Fibroblast of skin of right biceps (primary cell): ENCODE results near the gene CTNND2.

Experiments
- DNase-seq: peaks from one replicate; pipeline ENCODE4 v3.0.0-alpha.2; 2013

Gene CTNND2, protein sequence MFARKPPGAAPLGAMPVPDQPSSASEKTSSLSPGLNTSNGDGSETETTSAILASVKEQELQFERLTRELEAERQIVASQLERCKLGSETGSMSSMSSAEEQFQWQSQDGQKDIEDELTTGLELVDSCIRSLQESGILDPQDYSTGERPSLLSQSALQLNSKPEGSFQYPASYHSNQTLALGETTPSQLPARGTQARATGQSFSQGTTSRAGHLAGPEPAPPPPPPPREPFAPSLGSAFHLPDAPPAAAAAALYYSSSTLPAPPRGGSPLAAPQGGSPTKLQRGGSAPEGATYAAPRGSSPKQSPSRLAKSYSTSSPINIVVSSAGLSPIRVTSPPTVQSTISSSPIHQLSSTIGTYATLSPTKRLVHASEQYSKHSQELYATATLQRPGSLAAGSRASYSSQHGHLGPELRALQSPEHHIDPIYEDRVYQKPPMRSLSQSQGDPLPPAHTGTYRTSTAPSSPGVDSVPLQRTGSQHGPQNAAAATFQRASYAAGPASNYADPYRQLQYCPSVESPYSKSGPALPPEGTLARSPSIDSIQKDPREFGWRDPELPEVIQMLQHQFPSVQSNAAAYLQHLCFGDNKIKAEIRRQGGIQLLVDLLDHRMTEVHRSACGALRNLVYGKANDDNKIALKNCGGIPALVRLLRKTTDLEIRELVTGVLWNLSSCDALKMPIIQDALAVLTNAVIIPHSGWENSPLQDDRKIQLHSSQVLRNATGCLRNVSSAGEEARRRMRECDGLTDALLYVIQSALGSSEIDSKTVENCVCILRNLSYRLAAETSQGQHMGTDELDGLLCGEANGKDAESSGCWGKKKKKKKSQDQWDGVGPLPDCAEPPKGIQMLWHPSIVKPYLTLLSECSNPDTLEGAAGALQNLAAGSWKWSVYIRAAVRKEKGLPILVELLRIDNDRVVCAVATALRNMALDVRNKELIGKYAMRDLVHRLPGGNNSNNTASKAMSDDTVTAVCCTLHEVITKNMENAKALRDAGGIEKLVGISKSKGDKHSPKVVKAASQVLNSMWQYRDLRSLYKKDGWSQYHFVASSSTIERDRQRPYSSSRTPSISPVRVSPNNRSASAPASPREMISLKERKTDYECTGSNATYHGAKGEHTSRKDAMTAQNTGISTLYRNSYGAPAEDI (N-terminal part only)

DNA sequence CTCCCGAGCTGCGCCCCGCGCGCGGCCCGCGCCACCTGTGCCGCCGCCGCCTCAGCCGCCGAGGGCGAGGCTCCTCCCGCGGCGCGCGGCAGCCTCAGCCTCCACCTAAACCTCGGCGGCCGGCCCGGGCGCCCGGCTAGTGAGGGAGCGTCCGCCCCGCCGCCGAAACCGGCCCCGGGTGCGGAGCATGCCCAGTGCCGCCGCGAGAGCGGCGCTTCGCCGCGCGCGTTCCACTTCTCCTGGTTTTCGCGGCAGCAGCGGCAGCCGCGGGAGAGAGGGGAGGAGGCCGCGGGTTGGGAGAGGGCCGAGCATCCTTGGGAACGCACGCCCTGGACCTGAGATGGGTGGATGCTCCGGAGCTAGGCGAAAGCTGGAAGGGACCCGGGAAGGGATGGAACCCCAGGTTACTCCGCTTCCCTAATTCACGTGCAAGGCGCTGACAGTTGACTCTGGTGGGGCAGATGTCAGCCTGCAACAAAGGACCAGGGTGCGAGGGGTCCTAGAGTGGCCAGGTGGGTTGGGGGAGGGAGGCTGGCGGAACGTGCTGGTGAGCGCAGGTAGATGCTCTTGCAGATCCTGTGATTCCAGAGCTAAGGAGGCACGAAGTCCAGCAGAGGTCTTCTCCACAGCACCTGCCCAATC is at the start of gene CTNND2:
TSS of gene CTNND2 (minus strand) at position 182 of the 642 bp plus-strand sequence. CDS start 593 bp downstream, outside the sequence.
- peak; percentile 25 for DNase-seq

DNA sequence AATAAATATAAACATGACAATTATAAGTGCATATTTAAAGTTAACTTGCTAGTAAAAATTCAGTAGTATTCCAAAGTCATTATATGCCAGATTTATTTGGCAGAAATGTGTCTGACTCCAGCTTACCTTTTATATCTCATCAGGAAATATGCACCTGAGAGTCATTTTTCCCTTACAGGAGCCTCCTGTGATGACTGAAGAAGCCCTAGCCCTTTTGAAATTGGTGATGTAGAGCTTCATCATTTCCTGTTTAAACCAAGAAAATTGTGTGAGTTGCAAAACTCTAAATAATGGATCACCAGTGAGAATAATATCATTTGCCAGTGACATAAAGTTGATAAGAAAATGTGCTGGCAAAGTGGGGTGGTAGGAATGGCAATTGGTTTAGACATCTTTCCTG is 42.1 kb upstream of the CTNND2 start:
- DNase-seq = no peak

DNA sequence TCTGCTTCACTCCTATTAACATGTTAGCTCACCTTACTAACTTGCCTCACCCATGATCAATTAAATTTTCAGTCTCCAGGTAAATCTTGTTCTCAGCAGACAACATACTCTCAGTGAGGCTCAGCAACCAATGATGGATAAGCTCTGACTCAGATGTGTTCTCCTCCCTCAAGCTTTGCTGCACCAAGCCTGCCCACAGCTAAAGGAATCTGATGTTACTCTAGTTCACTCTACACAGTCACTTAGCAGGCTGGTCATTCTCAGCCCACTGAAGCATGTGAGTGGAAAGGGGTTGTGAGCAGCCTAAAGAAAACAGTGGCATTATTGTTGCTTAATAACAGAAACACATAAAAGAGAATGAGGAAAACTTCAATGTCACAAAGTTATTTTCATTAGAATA is 37.3 kb upstream of the CTNND2 start:
- no peak for DNase-seq

DNA sequence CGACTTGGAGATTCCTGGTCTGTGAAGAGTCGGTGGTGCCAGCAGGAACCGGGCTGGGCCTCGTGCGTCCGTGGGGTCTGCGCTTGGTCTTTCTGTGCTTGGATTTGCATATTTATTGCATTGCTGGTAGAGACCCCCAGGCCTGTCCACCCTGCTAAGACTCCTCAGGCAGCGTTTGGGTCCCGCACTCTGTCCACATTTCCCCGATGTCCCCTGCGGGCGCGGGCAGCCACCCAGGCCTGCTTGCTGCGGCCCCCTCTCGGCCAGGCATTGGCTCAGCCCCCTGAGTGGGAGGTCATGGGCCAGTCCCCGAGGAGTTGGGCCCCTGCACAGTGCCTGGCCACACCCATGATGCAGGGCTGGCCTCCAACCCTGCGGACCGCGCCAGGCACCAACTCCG is 27.4 kb upstream of the CTNND2 start:
- DNase-seq = no peak

DNA sequence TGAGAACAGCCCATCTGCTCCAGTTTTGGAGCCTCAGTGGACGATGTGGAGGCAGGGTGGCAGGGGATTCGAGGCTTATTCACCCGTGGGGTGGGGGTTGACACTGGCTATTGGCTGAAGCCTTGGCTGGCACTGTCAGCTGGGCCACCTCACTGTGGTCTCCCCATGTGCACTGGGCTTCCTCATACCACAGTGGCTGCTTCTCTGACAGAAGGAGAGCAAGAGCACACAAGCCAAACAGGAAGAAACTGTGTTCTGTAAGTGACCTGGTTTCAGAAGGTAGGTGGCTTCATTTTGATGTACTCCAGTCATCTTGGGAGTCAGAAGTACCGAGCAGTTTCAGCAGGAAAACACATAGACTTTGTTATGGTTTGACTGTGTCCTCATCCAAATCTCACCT is 24.7 kb upstream of the CTNND2 start:
- no peak for DNase-seq

DNA sequence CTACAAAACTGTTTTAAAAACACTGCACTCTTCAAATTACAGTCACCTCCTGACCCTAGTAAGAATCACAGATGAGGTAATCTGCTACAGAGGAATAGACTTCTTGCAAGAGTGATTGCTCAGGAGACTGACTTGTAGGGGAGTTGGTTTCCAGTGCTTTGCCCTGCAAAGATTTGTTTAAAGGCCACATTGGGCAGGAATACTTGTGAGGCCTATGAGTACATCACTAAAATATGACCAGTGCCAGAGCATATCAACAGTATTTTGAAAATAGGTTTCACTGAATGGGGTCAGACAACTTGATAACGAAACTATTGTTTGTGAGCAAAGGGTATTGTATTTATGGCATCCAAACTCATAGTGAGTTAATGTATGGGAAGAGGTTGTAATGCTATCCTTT is 21.5 kb upstream of the CTNND2 start:
- no peak for DNase-seq

DNA sequence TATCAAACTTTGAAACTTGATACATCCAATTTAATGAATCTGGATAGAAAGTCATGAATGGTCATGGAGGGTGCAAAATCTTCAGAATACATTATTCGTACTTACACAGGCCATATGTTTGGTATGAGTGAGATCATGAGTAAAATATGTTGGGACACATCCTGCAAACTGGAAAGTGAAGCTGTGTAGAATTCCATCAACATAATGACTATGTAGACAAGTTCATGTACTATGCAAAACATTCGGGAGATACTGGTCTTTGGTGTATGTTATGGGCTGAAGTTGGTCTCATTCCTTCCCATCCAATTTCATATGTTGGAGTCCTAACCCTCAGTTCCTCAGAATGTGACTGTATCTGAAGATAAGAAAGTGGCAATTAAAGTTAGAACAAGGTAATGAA is 18.1 kb upstream of the CTNND2 start:
- no peak for DNase-seq

DNA sequence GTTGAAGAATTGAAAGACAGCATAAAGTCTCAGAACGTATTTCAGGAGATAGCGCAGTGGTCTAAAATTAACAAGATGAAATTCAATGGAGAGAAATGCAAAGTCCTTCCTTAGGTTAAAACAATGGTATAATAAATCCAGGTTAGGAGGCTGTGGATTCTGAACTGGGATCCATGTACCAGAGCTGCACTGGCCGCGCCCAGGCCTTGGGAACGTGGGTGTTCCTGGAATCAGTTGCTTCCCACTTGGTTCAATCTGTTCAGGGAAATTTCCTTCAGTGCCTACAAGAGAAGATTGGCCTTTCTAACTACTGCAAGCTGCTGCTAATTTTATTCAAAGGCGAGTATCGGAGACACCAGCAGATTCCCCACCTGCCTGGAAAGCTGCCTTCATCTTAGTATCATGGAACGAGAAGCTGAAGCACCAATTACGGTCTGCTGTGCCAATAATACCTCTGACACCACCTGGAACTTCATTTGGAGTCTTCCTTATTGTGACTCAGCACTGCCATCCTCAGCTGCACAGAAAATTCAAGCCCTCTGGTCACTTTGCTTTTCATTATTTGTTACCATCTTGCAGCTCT is 14.3 kb upstream of the CTNND2 start:
- DNase-seq = no peak

DNA sequence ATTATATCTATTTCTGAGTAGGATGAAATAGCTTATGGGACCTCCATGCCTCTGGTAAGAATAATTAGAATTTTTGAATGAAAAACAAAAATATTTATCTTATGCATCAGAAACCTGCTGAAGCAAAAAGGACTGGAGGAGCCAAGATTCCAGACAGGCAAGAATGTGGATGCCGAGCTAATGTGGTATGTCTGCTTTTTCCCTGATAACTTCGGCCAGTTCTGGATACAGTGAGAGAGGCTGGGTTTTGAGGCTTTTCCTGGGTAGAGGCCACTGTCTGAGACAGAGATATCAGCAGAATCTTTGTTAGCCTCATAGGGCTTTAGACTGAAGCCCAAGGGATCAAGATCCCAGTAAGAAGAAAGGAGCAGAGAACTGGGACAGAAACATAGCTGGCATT is 5.2 kb upstream of the CTNND2 start:
- no peak for DNase-seq

DNA sequence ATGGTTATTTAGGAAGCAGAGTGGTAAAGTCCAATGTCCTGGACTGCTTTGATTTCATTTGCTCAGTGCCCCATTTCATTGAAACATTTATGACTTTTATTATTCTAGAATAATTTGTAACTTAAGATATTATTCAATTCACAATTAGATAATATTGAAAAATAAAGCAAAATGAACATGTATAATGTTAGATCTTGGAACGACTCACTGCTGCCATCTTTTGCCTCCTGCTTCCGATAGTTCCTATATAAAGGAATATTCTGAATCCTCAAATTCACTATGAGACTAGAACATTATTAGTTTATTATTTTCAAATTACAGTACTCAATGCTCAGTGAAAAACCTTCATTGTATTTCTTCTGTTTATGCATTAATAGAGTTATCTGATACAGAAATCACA is 2.3 kb upstream of the CTNND2 start:
- DNase-seq = no peak

DNA sequence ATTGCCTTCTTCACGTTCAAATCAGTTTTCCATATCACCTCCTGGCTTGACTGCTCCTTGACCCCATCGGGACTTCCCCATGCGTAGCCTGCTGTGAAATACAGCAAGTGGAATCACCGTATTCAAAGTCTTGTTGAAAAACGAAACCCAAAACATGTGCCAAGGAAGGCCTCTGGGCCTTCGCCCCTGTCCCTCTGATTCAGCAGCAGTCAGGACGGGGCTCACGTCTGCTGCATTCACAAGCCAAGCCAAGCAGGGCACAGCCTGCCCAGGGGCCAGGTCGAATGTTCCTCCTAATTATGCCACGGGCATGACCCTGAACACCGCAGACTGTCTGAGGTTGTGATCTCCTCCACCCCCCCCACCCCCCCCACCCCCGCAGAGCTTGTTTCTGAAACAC is 960 bp upstream of the CTNND2 start:
- DNase-seq = no peak

DNA sequence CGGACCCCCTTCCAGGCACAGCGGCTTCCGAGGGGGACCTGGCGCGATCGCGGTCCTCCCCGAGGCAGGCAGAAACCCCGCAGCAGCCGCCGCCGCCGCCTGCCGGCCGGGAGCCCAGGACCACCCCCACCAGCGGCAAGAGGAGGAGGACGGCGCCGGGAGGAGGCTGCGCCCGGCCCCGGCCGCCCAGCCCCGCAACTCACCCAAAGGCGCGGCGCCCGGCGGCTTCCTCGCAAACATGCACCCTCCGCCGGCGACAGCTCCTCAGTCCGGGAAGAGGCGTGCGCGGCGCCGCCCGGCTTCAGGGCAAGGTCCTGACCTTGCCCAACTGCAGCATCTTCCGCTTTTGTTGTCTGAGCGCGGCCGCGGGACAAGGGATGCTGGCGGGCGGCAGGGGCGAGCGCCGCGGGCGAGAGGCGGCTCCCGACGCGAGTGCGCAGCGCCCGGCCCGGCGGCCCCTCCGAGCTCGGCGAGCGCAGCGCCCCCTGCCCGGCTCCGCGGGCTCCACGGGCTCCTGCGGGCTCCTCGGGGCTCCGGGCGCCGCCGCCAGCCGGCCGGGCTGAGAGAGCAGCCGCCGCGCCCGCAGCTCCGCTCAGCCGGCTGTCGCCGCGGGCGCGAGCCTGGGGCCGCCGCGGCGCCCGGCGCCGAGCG is 507 bp downstream of the CTNND2 start:
- peak; percentile 20 for DNase-seq

DNA sequence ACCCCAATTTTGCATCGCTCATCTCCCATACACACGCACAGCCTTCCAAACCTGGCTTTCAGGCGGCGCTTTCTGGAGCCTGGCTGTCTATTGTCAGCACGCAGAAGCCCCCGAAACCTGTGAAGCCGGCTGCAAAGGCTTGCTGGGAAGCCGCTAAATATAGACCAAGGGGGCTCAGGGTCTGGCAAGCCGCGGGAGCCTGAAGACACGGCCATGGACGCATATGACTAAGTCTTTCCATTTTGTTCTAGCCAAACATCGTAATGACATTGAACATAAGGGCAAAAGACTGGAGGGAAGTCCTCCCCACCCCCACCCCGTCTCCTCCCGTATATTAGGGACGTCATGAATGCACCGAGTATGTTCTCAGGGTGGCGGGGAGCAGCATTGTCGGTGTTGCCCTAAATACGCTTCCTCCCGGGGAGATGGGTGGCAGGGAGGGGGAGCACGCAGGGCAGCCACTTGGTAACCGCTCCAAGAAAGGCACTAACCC is 1.1 kb downstream of the CTNND2 start:
- no peak for DNase-seq

DNA sequence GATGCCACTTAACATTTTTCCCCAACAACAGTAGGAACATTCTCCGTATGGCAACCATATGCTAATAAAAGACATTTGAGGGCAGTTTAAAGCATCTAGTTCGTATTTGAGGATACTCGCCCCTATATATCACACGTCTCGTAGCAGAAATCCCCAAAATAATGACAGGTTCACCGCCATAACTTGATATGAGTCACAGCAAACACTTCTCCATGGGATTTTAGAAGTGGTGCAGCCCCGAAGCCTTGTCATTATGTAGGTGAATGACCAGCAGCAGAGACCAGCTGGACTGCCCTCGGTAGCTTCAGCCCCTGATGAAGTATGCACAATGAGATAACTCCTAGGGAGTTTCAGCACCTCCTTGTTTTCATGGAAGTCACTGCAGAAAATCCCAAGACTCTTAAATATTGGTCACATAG is 2.0 kb downstream of the CTNND2 start:
- no peak for DNase-seq

DNA sequence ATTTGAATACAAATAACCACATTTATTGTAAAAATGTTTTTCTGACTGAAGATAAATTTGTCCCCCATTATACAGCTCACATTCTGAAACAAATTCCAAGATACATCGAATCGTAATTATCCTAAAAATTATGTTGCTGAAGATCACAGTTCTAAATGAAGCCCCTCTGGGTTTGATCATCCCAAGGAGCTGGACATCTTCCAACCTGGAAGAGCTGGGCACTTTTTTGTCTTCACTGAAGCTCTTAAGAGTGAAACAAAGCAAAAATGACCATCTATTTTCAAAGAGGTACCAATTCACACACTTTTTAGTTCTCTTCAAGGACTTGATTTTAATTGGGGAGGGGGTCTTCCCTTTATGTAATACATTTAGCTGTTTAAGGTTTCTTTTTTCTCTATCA is 5.5 kb downstream of the CTNND2 start:
- DNase-seq = no peak

DNA sequence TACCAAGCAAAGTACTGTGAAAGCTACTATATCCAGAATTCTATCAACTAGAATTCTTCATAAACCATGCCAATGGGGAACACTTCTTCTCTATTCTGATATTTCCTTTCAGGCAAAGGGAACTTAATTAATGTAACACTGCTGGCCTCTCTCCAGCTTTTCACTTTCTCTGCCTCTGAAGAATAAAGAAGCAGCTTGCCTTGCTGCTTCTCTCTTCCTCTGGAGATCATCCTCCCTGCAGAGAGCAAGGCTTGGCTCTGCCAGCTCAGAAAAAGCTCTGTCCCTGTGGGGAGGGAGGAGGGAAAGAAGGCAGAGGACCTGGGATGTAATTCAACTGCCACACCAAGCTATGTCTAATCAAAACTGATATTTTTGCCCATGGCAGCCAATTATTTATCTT is 6.5 kb downstream of the CTNND2 start:
- no peak for DNase-seq

DNA sequence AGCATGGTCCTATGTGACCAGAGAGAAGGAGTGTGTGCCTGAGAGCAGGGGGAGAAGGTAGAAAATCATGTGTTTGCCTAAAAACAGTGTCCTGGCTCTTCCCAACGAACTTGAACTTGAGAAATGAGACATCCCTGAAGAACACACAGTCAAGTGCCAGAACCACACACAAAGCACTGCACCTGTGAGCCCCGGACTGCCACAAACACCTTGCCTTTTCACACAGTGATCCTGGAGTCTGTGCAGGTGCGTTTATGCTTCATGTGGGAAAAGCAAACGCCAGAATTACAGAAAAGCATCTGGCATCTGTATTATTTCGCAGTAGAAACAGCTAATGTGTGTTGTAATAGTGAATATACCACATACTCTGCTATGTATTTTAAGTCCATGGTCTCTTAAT is 9.3 kb downstream of the CTNND2 start:
- DNase-seq = no peak

DNA sequence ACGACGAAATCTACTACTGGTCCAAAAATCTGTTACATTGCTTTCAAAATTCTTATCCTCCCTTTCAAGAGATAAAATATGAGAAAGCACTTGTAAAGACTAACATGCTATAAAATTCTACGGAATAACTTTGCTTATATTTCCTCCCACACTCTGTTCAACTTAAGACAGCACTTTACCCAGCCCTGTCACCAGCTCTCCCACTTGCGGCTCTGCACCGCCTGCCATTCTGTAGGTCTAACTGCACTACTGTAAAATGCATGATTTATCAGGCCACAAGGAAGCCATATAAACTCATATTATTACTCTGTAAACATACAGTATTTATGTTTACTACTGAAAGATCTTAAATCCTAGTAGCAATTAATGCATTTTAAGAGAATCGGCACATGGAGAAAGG is 11.4 kb downstream of the CTNND2 start:
- DNase-seq = no peak

DNA sequence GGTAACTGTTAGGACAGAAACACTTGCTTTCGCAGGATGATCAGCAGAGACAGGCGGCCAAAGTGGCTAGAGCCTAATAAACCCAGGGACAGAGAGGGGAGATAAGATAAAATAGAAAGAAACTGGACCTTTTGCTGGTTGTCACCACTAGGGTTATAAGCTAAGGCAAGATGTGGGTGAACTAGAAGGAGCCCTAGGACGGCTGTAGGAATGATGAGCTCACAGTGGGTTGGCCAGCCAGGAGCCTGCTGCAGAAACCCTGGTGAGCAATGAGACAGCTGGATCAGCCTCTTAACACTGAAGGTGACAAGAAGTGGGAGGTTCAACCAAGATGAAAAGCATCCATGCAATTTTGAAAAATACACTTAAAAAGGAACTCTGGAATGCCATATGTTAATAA is 13.5 kb downstream of the CTNND2 start:
- DNase-seq = no peak

DNA sequence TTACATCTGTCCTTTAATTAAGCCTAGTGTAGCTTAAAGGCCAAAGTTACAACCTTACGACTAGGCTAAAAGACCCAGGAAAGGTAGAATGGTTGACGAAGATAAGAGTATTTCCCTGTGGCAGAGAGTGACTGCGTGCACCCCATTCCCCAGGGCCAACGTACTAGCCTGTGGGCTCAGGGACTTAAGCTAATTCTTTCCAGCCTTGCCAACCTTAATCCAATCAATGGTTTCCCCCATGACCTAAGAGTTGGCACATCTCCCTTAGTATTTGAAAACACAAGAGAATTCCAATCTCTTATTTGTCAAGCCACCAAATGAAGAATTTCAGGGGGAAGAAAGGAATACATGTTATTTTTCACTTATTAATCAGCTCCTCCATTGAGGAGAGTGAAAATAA is 16.0 kb downstream of the CTNND2 start:
- no peak for DNase-seq

DNA sequence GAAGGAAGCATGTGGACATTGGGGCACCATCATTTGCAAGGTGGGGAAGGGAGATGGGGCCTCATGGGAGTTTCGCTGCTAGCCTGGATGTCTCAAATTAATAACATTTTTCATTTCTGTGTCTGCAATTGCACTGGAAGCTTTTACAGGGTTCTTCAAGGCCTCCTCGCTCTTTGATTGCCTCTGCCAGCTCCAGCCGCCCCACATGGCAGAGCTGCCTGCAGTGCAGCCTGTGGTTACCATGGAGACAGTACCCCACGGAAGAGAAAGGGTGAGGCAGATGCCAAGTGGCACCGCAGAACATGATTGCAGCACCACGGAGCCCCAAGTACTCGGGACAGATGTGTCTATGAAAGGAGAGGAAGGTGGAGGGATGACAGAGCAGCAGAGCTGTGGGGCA is 25.4 kb downstream of the CTNND2 start:
- no peak for DNase-seq

DNA sequence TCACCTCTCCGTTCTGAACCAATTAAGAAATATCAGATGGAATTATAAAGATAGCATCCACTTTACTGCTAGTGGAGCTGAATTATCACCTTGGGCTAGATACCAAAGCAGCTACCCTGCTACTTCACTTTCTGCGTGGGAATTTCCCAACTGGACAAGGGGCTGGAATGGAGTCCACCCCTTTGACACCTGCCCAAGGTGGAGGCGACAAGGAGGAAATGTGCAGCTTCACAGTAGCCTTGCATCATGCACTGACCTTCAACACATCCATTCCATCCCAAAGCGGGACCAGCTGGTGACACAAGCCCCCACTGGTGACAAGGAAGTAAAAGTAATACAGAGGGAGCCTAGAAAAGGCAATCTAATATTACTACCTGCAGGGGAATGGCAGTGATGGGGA is 30.7 kb downstream of the CTNND2 start:
- DNase-seq = no peak
